ENCODE data around the gene TMEM139.
"Not testable (repeated sequence)": the region's sequence is repeated elsewhere in the genome, so short reads cannot be mapped to it uniquely, and the experiment has no call there.

TMEM139 gene

DNA sequence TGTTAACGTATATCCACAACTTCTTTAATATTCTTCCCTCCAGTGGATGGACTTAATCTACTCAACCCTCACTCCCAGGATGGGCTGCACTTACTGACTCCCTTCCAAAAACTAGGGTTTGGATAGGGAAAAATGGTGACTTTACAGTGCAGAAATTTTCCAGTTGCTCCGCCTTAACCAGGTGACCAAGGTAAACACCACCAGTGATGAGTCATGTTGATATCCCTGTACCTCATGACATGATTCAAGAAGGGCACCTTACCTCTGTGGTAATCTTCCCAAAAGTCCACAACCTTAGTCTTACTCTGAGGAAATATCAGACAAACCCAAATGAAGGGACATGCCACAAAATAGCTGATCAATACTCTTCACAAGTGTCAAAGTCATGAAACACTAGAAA, 25.0 kb upstream of the TMEM139 start:
- no peak for DNase-seq (ENCODE audit: low read depth)

DNA sequence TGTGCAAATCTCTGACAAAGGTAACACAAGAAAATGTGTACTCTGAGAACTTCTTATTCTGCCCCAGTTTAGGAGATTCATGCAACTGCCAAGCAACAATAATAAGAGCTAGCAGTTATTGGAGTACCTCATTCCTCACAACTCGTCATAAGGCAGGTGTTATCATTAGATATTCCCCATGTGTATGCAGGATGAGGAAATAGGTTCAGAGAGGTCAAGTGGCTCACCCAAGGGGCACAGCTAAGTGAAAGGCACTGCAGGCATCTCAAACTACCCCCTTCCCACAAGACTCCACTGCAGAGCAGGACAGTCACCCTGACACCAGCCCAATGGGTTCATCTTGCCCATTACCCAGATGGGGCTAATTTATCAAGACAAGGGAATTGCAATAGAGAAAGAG, 22.9 kb upstream of the TMEM139 start:
- no peak for DNase-seq (ENCODE audit: low read depth)

DNA sequence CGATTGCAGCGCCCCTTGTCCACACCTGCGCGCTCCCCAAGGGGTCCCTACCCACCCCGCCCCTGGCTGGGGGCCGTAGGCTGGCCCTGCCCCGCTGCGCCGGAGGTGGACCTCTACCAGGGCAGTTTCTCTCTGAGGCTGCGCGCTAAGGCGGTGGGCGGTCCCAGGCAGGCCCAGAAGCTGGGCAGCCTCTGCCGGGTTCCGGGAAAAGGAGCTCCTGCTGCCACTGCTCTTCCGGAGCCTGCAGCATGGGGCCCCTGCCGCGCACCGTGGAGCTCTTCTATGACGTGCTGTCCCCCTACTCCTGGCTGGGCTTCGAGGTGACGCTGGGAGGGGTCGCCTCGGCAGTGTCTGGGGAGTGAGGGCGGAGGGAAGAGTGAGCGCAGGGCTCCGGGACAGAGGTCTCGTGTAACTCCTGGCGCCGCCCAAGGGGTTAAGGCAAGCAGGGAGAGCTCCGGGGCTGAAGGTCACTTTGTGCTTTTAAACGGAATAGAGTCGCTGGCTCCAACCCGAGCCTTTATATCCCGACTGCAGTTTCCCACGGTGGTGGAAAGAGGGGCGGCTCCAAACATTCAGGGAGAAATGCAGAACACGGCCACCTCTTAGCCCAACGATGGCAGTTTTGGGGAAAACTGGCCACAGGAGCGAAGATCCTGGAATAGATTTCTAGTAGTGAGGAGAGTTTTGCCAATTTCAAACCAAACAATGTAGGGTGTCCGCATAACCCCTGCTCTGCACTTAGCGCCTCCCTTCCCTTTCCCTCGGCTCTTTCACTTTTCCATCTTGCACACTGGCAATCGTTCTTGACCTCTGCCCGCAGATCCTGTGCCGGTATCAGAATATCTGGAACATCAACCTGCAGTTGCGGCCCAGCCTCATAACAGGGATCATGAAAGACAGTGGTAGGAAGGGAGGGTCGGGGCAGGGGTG, 21.2 kb upstream of the TMEM139 start, which contains the start of gene GSTK1:
TSS of gene GSTK1 (plus strand) at position 176 of the 930 bp plus-strand sequence. CDS start at position 249, 73 bp downstream.
- DNase-seq (ENCODE audit: low read depth): peak; percentile 71

DNA sequence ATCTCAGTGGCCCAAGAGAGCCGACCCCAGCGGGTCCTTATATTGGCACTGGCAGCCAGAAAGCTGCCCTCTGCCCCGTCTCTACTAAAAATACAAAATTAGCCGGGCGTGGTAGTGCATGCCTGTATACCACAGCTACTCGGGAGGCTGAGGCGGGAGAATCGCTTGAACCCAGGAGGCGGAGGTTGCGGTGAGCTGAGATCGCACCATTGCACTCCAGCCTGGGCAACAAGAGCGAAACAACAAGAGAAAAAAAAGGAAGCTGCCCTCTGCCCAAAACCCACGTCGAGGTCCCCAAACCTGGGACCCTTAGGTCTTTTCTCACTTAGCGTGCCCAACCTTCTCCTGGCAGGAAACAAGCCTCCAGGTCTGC, 20.6 kb upstream of the TMEM139 start:
- DNase-seq (ENCODE audit: low read depth): not testable (repeated sequence)

DNA sequence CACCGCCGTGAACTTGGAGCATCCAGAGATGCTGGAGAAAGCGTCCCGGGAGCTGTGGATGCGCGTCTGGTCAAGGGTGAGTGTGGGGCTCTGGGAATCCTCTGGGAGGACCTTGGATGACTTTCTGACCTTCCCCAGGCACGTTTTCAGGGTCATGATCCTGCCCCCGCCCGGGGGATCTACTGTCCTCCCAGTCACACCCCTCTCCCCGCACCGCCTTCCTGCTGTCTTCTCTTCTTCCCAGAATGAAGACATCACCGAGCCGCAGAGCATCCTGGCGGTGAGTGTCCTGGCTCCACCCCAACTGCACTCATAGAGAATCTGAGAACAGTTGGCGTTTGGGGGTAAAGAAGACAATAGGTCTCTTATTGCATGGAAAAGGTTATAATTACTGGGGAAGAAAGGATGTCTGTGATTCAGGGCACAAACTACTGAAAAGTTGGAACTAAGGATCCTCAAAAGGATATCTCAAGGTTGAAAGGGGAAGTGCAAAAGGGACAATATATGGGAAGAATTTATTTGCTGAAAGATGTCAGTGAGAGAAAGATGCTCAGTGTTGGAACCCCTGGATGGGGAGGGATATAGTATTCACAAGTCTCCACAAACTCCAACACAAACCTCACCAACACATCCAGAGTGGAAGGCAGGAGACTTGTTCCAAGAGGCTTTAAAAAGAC, 19.6 kb upstream of the TMEM139 start:
- no peak for DNase-seq (ENCODE audit: low read depth)

DNA sequence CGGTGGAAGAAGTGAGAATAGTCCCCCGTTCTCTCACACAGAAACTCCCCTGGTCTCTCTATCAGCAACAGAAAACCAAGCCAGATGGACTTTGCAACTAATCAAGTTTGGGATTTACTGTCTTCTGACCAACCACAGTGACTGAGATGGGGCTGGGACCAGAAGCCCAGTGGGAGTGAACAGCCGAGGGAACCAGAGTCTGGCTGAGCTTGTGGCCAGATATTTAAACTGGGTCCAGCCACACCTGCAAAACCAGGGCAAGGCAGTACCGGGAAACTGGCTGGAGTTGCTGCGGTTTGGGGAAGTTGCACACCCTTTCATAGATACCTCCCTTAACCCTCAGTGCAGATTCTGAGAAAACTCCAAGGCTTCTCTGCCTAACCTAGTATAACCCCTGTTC, 15.5 kb upstream of the TMEM139 start:
- DNase-seq (ENCODE audit: low read depth): no peak

DNA sequence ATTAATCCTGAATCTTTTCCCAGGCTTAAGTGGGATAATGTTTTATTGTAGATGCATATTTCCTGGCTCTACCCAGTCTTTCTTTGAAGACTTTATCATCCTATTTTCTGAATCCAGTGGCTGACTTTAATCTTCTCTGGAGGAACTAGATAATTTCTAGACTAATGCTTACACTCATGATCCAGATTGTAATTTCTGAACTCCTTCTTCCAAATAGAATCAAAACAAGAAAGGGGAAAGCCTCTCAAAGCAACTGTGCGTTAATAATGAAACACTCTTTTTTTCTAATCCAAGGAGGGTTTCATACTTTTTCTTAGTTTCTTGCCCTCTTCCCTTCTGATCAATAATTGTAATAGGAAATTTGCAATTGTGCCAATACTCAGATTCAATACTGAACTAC, 13.5 kb upstream of the TMEM139 start:
- no peak for DNase-seq (ENCODE audit: low read depth)

DNA sequence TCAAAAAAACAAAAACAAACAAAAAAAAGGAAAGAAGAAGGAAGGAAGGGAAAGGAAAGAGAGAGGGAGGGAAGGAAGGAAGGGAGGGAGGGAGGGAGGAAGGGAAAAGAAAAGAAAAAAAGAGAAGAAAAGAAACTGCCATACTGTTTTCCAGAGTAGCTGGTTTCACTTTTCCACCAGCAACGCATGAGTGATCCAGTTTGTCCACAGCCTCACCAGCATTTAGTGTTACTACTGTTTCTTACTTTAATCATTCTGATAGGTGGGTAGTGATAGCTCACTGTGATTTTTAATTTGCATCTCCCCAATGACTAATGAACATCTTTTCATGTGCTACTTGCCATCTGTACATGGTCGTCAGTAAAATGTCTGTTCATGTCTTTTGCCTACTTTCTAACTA, 11.9 kb upstream of the TMEM139 start:
- DNase-seq (ENCODE audit: low read depth): no peak

DNA sequence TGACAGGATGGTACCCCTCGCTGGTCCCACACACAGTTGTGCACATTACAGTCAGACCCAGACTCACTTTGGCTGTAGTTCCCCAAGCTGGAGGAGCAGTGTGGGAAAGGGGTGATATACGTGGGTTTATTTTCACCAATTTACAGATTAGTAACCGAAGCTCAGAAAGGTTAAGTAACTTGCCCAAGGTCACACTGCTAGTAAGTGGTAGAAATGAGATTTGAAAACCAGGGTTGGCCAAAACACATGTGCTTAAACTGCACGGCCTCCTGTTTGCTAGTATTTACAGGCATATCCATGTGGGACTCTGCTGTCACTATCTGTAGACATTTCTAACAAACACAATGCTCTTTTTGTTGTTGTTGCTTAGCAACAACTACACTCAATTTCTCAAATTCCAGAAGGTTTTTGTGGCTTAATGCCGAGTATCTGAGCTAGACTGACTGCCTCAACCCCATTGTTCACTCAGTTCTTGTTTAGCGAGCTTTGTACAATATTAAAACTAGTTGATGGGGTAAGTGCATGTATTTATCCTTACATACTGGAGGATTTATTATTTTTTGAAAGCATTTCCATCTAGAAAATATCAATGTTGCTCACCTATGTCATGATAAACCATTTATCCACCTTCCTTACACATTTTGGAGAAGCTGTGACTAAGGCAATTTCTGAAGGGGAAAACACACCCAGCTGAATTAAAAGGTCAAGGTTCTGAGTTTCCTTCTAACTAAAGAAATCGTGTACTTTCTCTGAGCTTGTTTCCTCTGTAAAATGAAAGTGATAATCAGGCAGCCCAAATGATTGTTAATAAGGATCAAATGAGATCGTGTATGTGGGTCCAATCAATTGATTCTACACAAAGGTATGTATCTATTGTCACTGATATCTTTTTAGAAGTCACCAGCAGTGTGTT, 5.3 kb upstream of the TMEM139 start:
- peak; percentile 54 for DNase-seq (ENCODE audit: low read depth)

DNA sequence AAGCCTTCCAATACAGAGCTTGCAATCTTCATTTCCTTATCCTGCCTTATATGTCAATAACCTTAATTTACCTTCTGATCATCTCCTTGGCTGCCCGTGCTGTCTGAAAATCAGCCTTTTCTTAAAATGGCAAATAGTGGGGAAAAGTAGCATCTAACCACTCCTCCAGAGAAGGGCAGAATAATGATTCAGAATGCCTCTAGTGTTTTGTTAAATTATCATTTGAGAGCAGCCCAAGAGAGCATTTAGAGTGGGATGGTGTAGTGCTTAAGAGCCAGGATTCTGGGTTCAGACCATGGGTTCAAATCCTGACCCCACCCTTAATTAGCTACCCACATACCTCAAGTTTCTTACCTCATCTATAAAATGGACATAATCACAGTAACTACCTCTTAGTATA, 4.6 kb upstream of the TMEM139 start:
- no peak for DNase-seq (ENCODE audit: low read depth)

GRCh38 chr7:143280566-143280965, 4.2 kb upstream of the TMEM139 start:
- no peak for DNase-seq (ENCODE audit: low read depth)

GRCh38 chr7:143281529-143281928, 3.2 kb upstream of the TMEM139 start:
- no peak for DNase-seq (ENCODE audit: low read depth)

DNA sequence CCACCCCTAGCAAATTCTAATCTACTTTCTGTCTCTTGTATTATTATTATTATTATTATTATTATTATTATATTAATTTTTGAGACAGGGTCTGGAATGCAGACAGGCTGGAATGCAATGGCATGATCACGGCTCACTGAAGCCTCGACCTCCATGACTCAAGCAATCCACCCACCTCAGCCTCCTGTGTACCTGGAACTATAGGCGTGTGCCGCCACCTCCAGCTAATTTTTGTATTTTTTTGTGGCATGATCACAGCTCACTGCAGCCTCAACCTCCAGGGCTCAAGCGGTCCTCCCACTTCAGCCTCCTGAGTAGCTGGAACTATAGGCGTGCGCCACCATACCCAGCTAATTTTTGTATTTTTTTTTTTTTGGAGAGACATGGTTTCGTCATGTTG, 2.6 kb upstream of the TMEM139 start:
- no peak for DNase-seq (ENCODE audit: low read depth)

DNA sequence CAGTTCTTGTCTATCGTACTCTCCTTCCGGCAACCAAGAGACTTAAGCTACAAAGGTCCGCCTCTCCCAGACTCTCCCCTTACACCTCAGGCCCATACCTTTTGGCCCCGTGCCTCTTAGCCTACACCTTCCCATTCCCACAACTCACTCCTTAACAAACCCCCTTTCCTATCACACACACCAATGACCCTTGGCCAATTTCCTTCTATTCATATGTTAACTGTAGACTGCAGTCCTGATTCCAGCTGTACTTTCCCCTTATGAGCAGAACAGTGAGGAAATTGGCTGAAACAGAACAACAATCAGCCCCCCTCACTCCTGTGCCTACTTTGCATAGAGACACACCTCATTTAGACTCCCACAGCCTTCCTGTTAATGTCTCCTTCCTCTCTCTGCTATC, 1.4 kb upstream of the TMEM139 start:
- DNase-seq (ENCODE audit: low read depth): no peak

GRCh38 chr7:143285470-143285778, 666 bp downstream of the TMEM139 start:
- no peak for DNase-seq (ENCODE audit: low read depth)

DNA sequence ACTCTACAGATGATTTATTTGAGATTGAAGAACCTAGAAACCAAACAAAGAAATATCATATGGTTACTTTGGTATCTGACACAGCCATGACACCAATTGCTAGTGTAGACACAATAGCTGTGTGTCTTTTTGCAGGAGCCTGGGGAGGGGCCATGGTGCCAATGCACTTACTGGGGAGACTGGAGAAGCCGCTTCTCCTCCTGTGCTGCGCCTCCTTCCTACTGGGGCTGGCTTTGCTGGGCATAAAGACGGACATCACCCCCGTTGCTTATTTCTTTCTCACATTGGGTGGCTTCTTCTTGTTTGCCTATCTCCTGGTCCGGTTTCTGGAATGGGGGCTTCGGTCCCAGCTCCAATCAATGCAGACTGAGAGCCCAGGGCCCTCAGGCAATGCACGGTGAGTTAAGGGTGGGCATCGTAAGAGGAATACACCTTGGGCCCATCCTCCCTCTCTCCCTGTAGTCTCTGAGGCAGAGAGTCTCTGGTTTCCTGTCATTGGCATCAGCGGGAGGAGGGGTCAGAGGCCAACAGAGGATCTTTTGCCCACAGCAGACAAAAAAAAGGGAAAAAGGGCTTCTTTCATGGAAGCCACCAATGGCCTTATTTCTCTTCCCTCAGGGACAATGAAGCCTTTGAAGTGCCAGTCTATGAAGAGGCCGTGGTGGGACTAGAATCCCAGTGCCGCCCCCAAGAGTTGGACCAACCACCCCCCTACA, 1.2 kb downstream of the TMEM139 start:
- DNase-seq (ENCODE audit: low read depth): no peak

- DNase-seq (ENCODE audit: low read depth): no peak
Measured at GRCh38 chr7:143286522-143286890, 1.7 kb downstream of the TMEM139 start.

DNA sequence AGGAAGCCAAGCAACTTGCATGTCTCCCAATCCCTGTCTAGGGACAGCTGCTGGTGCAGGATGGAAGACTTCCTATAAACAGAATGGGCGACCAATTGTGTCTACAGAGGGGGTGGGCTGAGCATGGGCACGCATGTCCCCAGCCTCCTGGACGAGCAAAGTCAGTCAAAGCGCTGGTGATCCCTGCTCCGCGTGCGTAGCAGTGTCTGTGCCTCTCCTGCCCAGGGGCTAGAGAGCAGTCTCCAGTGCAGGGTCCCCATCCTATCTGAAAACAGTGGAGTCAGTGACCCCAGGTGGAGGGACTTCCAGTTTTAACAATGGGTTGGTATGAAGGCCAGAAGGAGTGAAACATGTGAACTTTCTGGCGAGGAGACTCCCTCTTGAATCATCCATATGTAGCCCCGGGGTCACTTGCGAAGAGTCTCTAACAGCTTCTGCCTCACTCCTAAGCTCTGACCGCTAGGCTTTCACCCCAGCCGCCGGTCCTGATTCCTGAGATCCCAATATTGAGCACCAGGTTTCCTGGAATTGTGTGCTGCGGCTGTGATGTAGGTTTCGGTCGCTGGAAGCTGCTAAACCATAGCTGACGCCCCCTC, 2.7 kb downstream of the TMEM139 start:
- DNase-seq (ENCODE audit: low read depth): no peak

GRCh38 chr7:143287935-143288826, 3.4 kb downstream of the TMEM139 start, which contains the start of gene CASP2:
Gene CASP2 (plus strand): TSS chr7:143288351. CDS start chr7:143288456, 105 bp downstream.
- DNase-seq (ENCODE audit: low read depth): peak; percentile 92

GRCh38 chr7:143288836-143289235, 4.1 kb downstream of the TMEM139 start:
- peak; percentile 45 for DNase-seq (ENCODE audit: low read depth)

Data from ELR (cell line).